Measurements from ENCODE around the gene GNAQ.
"Not testable (repeated sequence)": the region's sequence is repeated elsewhere in the genome, so short reads cannot be mapped to it uniquely, and the experiment has no call there.

Gene GNAQ

GRCh38 chr9:77725046-77725694 is 306.4 kb downstream of the GNAQ start:
- peak in 1 of 3 experiments; percentile 14 for DNase-seq

- DNase-seq: not testable (repeated sequence)
Observed at GRCh38 chr9:77721156-77721555, 310.5 kb downstream of the GNAQ start.

- DNase-seq: no peak
Observed at GRCh38 chr9:77719321-77719720, 312.3 kb downstream of the GNAQ start.

- DNase-seq: not testable (repeated sequence)
Observed at GRCh38 chr9:77718298-77718640, 313.3 kb downstream of the GNAQ start.

- not testable (repeated sequence) for DNase-seq
Observed at GRCh38 chr9:77717608-77718297, 313.9 kb downstream of the GNAQ start.

- DNase-seq: no peak
Observed at GRCh38 chr9:77714077-77714549, 317.5 kb downstream of the GNAQ start.

GRCh38 chr9:77712533-77713130 is 319.0 kb downstream of the GNAQ start:
- DNase-seq: no peak

- no peak for DNase-seq
Observed at GRCh38 chr9:77710965-77711648, 320.5 kb downstream of the GNAQ start.

- DNase-seq: no peak
Observed at GRCh38 chr9:77710316-77710715, 321.3 kb downstream of the GNAQ start.

GRCh38 chr9:77708064-77708815 is 323.4 kb downstream of the GNAQ start:
- no peak for DNase-seq

- DNase-seq: no peak
Observed at GRCh38 chr9:77707383-77708063, 324.1 kb downstream of the GNAQ start.

- DNase-seq: no peak
Observed at GRCh38 chr9:77705636-77706035, 326.0 kb downstream of the GNAQ start.

GRCh38 chr9:77702521-77703390 is 328.9 kb downstream of the GNAQ start:
- not testable (repeated sequence) for DNase-seq

GRCh38 chr9:77697238-77697984 is 334.2 kb downstream of the GNAQ start:
- no peak for DNase-seq

GRCh38 chr9:77690723-77691122 is 340.9 kb downstream of the GNAQ start:
- DNase-seq: not testable (repeated sequence)

GRCh38 chr9:77690119-77690518 is 341.5 kb downstream of the GNAQ start:
- not testable (repeated sequence) for DNase-seq

- DNase-seq: not testable (repeated sequence)
Observed at GRCh38 chr9:77687737-77688136, 343.9 kb downstream of the GNAQ start.

- DNase-seq: no peak
Observed at GRCh38 chr9:77680581-77680980, 351.0 kb downstream of the GNAQ start.

- no peak for DNase-seq
Observed at GRCh38 chr9:77679661-77680368, 351.8 kb downstream of the GNAQ start.

- no peak for DNase-seq
Observed at GRCh38 chr9:77679088-77679487, 352.5 kb downstream of the GNAQ start.

Data from NCI-H1417 (cell line).